IMR-90 (cell line): ENCODE measurements around the gene MACROD1. TPM values are rescaled to one million over a fixed set of nuclear protein-coding genes. Genes with fewer than 3 reads are reported as not detected.

Experiments
- ATAC-seq: fragments of 200-7000 bp; cut with Tn5 transposase; 2 replicates; pipeline ENCODE4 v1.9.1; 2020; ENCODE audit warnings: low read depth, mild to moderate bottlenecking, moderate library complexity
- BruUV-seq: library from RNA; stranded (reverse); fragments of 400-500 nt; replicated peaks from 2 replicates; lab custom pipeline; 2021; lab: Mats Ljungman, UMichigan
- CTCF ChIA-PET: fragments of 300-600 bp; formaldehyde crosslinking; extraction: SDS; loops from one replicate; lab custom pipeline; 2021; ENCODE audit warnings: antibody characterized with exemption; lab: Yijun Ruan, JAX
- POLR2A ChIA-PET: fragments of 300-600 bp; sonication (Branson Sonifier 250); formaldehyde crosslinking; loops from one replicate; lab custom pipeline; 2022; ENCODE audit warnings: antibody characterized with exemption; ENCODE audit not compliant: unreplicated experiment; lab: Charles Lee
- DNase-seq: peaks from one replicate; pipeline ENCODE4 v3.0.0; 2013
- H2AFZ ChIP-seq: replicated peaks from 2 replicates; pipeline ENCODE3; 2013; ENCODE audit warnings: low read length, mild to moderate bottlenecking; ENCODE audit not compliant: poor library complexity
- H2AK5ac ChIP-seq: 2 replicates; pipeline ENCODE4 v1.6.1; 2013; ENCODE audit warnings: low read depth, low read length, inconsistent platforms
- H2AK9ac ChIP-seq: replicated peaks from 2 replicates; pipeline ENCODE3; 2013; ENCODE audit warnings: mild to moderate bottlenecking, low read depth, low read length, moderate library complexity; ENCODE audit not compliant: poor library complexity
- H2BK120ac ChIP-seq: 2 replicates; pipeline ENCODE4 v1.6.1; 2013; ENCODE audit warnings: low read depth, low read length, inconsistent platforms
- H2BK15ac ChIP-seq: 3 replicates; pipeline ENCODE4 v1.6.1; 2013; ENCODE audit warnings: low read depth, low read length, inconsistent platforms
- H2BK20ac ChIP-seq: 2 replicates; pipeline ENCODE4 v1.6.1; 2013; ENCODE audit warnings: low read depth, mild to moderate bottlenecking, inconsistent platforms, low read length, moderate library complexity
- H2BK5ac ChIP-seq: 2 replicates; pipeline ENCODE4 v1.6.1; 2013; ENCODE audit warnings: mild to moderate bottlenecking, low read depth, low read length, inconsistent platforms; ENCODE audit not compliant: poor library complexity, severe bottlenecking
- H3K14ac ChIP-seq: replicated peaks from 2 replicates; pipeline ENCODE4 v1.6.1; 2013; ENCODE audit warnings: low read depth, low read length, inconsistent platforms
- H3K18ac ChIP-seq: 2 replicates; pipeline ENCODE4 v1.6.1; 2013; ENCODE audit warnings: low read depth, low read length, control low read depth
- H3K23ac ChIP-seq: 2 replicates; pipeline ENCODE4 v1.6.1; 2013; ENCODE audit warnings: low read depth, low read length, inconsistent platforms
- H3K27ac ChIP-seq: 2 replicates; pipeline ENCODE4 v1.5.1; 2013; ENCODE audit warnings: mild to moderate bottlenecking, control low read depth, low read length; ENCODE audit not compliant: insufficient read depth
- H3K27me3 ChIP-seq: 2 replicates; pipeline ENCODE4 v1.6.1; 2013; ENCODE audit warnings: low read length; ENCODE audit not compliant: control insufficient read depth, insufficient read depth
- H3K36me3 ChIP-seq: 2 replicates; pipeline ENCODE4 v1.6.1; 2013; ENCODE audit warnings: low read length, mixed read lengths; ENCODE audit not compliant: control insufficient read depth, insufficient read depth
- H3K4ac ChIP-seq: 2 replicates; pipeline ENCODE4 v1.6.1; 2013; ENCODE audit warnings: low read depth, low read length, inconsistent platforms
- H3K4me1 ChIP-seq: 2 replicates; pipeline ENCODE4 v1.6.1; 2013; ENCODE audit warnings: low read length, mixed read lengths; ENCODE audit not compliant: control insufficient read depth, insufficient read depth
- H3K4me2 ChIP-seq: 2 replicates; pipeline ENCODE4 v1.6.1; 2013; ENCODE audit warnings: low read depth, mild to moderate bottlenecking, control low read depth, low read length, moderate library complexity
- H3K4me3 ChIP-seq: 2 replicates; pipeline ENCODE4 v1.5.1; 2013; ENCODE audit warnings: low read depth, mild to moderate bottlenecking, control low read depth, low read length, moderate library complexity; ENCODE audit not compliant: insufficient read depth
- H3K56ac ChIP-seq: 2 replicates; pipeline ENCODE4 v1.6.1; 2013; ENCODE audit warnings: low read length, inconsistent platforms; ENCODE audit not compliant: insufficient read depth; ENCODE audit errors: extremely low read depth
- H3K79me1 ChIP-seq, 2 experiments: 2 replicates each; pipeline ENCODE4 v1.6.1; 2013; ENCODE audit warnings: low read length in 2 of 2, inconsistent platforms in 1 of 2, low read depth in 1 of 2
- H3K9ac ChIP-seq: 2 replicates; pipeline ENCODE4 v1.6.1; 2013; ENCODE audit warnings: low read depth, low read length, control low read depth
- H3K9me1 ChIP-seq: 2 replicates; pipeline ENCODE4 v1.6.1; 2013; ENCODE audit warnings: low read length, inconsistent platforms; ENCODE audit not compliant: insufficient read depth
- H3K9me3 ChIP-seq: 2 replicates; pipeline ENCODE4 v1.6.1; 2013; ENCODE audit warnings: low read length; ENCODE audit not compliant: control insufficient read depth, insufficient read depth
- H4K20me1 ChIP-seq: 2 replicates; pipeline ENCODE4 v1.6.1; 2013; ENCODE audit warnings: low read length, inconsistent platforms; ENCODE audit not compliant: insufficient read depth
- H4K5ac ChIP-seq: 2 replicates; pipeline ENCODE4 v1.6.1; 2013; ENCODE audit warnings: mild to moderate bottlenecking, low read depth, low read length, control low read depth
- H4K8ac ChIP-seq, 2 experiments: 2 replicates each; pipeline ENCODE4 v1.6.1; 2013; ENCODE audit warnings: low read depth in 2 of 2, low read length in 2 of 2, control low read depth in 1 of 2, inconsistent platforms in 1 of 2
- H4K91ac ChIP-seq: 2 replicates; pipeline ENCODE4 v1.6.1; 2013; ENCODE audit warnings: low read depth, low read length, inconsistent platforms; ENCODE audit not compliant: insufficient read depth
- CEBPB ChIP-seq: IDR thresholded peaks from 2 replicates; pipeline ENCODE4 v1.6.1; 2012; ENCODE audit warnings: low read depth, low read length, improper control_type of control experiment
- MXI1 ChIP-seq: IDR thresholded peaks from 2 replicates; pipeline ENCODE4 v1.6.1; 2012; ENCODE audit warnings: low read depth, mild to moderate bottlenecking, low read length, moderate library complexity, borderline replicate concordance
- POLR2A ChIP-seq: IDR thresholded peaks from 2 replicates; pipeline ENCODE4 v1.6.1; 2012; ENCODE audit warnings: mild to moderate bottlenecking, low read depth, low read length
- RFX5 ChIP-seq: IDR thresholded peaks from 2 replicates; pipeline ENCODE4 v1.8.0; 2012; ENCODE audit warnings: low read depth, mild to moderate bottlenecking, low read length, moderate library complexity
- WGBS, 2 experiments: methylation state at CpG; one replicate each; pipeline versions ENCODE4 v1.1.5 to v1.1.7; 2013; ENCODE audit warnings: missing lambda C conversion rate in 2 of 2; ENCODE audit not compliant: insufficient read length in 1 of 2; ENCODE audit errors: extremely low coverage in 2 of 2; 5-methylcytosine and 5-hydroxymethylcytosine counted together
- dilution Hi-C: fragments of 300-500 bp; cut with HindIII; formaldehyde crosslinking; loops from one replicate; pipeline ENCODE4 v1.14.3; 2018; ENCODE audit warnings: low sequenced_read_pairs; ENCODE audit not compliant: unreplicated experiment
- in situ Hi-C: fragments of 300-500 bp; cut with MboI; formaldehyde crosslinking; loops from 3 replicates; pipeline ENCODE4 v1.14.3; 2019; ENCODE audit warnings: low sequenced_read_pairs, inconsistent platforms, mixed read lengths
- intact Hi-C: fragments of 100-400 bp; cut with micrococcal nuclease; formaldehyde crosslinking; loops from 2 replicates; pipeline ENCODE4 v1.10.0; 2022
- polyA plus RNA-seq, 3 experiments: library from polyadenylated mRNA; depleted of rRNA; stranded (reverse); fragments of >200 nt; gene quantifications; 2 replicates each; pipeline ENCODE4 v1.2.3, GENCODE V29; 2012; ENCODE audit warnings: low replicate concordance in 1 of 3
- total RNA-seq: library from RNA; depleted of rRNA; stranded (reverse); fragments of >200 nt; gene quantifications from 2 replicates; pipeline ENCODE4 v1.2.3, GENCODE V29; 2012
- TF ChIP-seq, protein P1 (sequence below): conservative IDR thresholded peaks from 2 replicates; pipeline ENCODE4 v1.5.1; 2012; ENCODE audit warnings: mild to moderate bottlenecking, low read depth, low read length, improper control_type of control experiment

MACROD1 gene
- total and polyA plus RNA-seq, 2 of the 4 experiments (the other 2 are of a cell fraction) = 2.5 to 9.3 TPM

DNA sequence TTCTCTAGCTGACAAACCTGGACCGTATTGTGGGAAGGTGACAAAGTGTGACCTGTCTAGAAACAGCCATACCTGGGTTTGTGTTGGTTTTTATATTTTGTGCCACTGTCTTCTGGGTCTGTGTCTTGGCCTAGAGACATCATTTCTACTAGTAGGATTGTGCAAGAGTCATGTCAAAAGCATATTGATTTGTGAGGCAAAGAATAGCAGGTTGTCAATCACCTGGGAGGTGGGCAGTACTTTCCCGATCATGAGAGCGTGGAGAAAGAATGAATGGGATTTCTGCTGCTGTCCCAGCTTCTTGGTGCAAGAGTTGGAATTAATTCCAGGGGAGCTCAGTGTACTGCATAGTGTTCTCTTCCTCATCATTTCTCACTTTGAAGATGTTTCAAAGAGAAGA, 35.6 kb upstream of the MACROD1 start:
- in situ Hi-C loops = loop anchor here (5.0 kb wide), 1 partner anchor 101 kb away; the partner anchor contains the start of gene CATSPERZ
- Histone ChIP-seq H3K4me2 (no peak overlapping the region), H4K5ac (no peak overlapping the region), H3K18ac (no peak overlapping the region), H3K27me3 (no peaks in the 10 kb centered on the region), H3K56ac (no peak overlapping the region), H2BK20ac (no peak overlapping the region), H2AK5ac (no peak overlapping the region), H2AFZ (no peak overlapping the region), H3K9ac (no peak overlapping the region), H4K8ac (no peak overlapping the region), H4K91ac (no peak overlapping the region), H2BK5ac (no peak overlapping the region), H3K4me1 (no peaks in the 10 kb centered on the region), H3K14ac (no peak overlapping the region), H3K9me3 (no peaks in the 10 kb centered on the region), H4K20me1 (peaks cover 13% of the 10 kb centered on the region; the same call in 1 of the 2 replicates), H3K9me1 (no peaks in the 10 kb centered on the region), H2AK9ac (no peak overlapping the region), H3K79me1 (peaks cover 12 to 37% of the 10 kb centered on the region in 2 experiments; a peak in 3 of 4 replicates), H3K4me3 (no peak overlapping the region), H2BK15ac (no peak overlapping the region), H3K36me3 (peaks cover 70% of the 10 kb centered on the region), H3K27ac (no peak overlapping the region), H3K4ac (no peak overlapping the region), H3K23ac (no peak overlapping the region), H2BK120ac (no peak overlapping the region)
- DNase-seq (no peak), ATAC-seq (no peak)
- ChIA-PET POLR2A (interaction anchor here (0.6 kb wide), 1 partner anchor 16 kb away, joined by 7 read pairs; the partner anchor contains the start of gene STIP1), CTCF (no interaction called here)
- intact Hi-C loops = loop anchor here (10.0 kb wide), 1 partner anchor 453 kb away; no protein-coding TSS in a partner anchor
- TF ChIP-seq, protein P1, sequence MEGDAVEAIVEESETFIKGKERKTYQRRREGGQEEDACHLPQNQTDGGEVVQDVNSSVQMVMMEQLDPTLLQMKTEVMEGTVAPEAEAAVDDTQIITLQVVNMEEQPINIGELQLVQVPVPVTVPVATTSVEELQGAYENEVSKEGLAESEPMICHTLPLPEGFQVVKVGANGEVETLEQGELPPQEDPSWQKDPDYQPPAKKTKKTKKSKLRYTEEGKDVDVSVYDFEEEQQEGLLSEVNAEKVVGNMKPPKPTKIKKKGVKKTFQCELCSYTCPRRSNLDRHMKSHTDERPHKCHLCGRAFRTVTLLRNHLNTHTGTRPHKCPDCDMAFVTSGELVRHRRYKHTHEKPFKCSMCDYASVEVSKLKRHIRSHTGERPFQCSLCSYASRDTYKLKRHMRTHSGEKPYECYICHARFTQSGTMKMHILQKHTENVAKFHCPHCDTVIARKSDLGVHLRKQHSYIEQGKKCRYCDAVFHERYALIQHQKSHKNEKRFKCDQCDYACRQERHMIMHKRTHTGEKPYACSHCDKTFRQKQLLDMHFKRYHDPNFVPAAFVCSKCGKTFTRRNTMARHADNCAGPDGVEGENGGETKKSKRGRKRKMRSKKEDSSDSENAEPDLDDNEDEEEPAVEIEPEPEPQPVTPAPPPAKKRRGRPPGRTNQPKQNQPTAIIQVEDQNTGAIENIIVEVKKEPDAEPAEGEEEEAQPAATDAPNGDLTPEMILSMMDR = no peak
- TF ChIP-seq MXI1 = no peak
- TF ChIP-seq RFX5 = no peak
- TF ChIP-seq POLR2A = no peak
- peak; percentile 58 for TF ChIP-seq CEBPB
- dilution Hi-C loops = no loop called here
- no CpG with 5 or more reads among the region's 3 CpGs for WGBS, 2 experiments
- BruUV-seq = no TSS peak
